ACC112 (cell line): ENCODE results near the gene SLC6A5.

ENCODE experiments used
- H2AFZ ChIP-seq: fragments of 200-600 bp; sonication (generic); one replicate; pipeline ENCODE4 v1.6.0; 2017; ENCODE audit warnings: antibody characterized with exemption, low read length; ENCODE audit not compliant: unreplicated experiment
- H3K27ac ChIP-seq: fragments of 200-600 bp; sonication (generic); 2 replicates; pipeline ENCODE4 v1.5.1; 2014; ENCODE audit warnings: low read depth, mild to moderate bottlenecking, antibody characterized with exemption, low read length, moderate library complexity
- H3K27me3 ChIP-seq: fragments of 200-600 bp; sonication (generic); 2 replicates; pipeline ENCODE4 v1.6.1; 2014; ENCODE audit warnings: mild to moderate bottlenecking, antibody characterized with exemption, low read length, moderate library complexity, mixed read lengths; ENCODE audit not compliant: insufficient read depth
- H3K36me3 ChIP-seq: fragments of 200-600 bp; sonication (generic); 2 replicates; pipeline ENCODE4 v1.6.1; 2016; ENCODE audit warnings: mild to moderate bottlenecking, antibody characterized with exemption, low read length, moderate library complexity, mixed read lengths; ENCODE audit not compliant: insufficient read depth
- H3K4me1 ChIP-seq: fragments of 200-600 bp; sonication (generic); one replicate; pipeline ENCODE4 v1.6.1; 2016; ENCODE audit warnings: low read length, mixed read lengths; ENCODE audit not compliant: insufficient read depth, unreplicated experiment, control insufficient read depth
- H3K4me3 ChIP-seq: fragments of 200-600 bp; sonication (generic); 2 replicates; pipeline ENCODE4 v1.5.1; 2014; ENCODE audit warnings: mild to moderate bottlenecking, low read depth, low read length
- H3K79me2 ChIP-seq: fragments of 200-600 bp; sonication (generic); one replicate; pipeline ENCODE4 v1.6.0; 2016; ENCODE audit warnings: low read length; ENCODE audit not compliant: control insufficient read depth, unreplicated experiment, insufficient read depth

The SLC6A5 gene

DNA sequence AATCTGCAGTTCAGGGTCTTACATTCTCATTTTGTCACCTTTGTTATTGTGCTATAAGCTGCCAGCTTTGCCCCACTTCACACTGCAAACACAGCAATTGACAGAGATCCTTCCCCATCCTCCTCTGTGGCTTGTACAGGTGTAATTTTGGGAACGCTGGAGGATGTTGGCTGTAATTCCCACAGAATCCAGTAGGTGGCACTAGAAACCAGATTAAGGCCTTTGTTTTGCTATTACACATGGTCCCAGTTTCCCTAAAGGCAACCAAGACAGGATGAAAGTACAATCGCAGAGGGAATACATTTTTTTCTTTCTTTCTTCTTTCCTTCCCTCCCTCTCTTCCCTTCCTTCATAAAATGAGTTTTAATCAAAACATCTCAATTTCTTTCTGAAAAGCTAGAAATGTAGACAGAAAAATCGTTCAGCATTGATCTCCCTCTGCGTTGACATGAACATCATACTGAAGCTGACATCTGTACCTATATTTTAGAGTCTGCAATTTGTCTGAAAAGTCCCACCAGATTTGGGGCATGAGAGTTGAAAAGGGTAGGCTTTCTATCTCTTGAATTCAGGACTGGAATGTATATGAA lies 48.7 kb downstream of the SLC6A5 start:
- no peak overlapping the region for H3K27ac ChIP-seq
- H3K36me3 ChIP-seq = no peaks in the 10 kb centered on the region

DNA sequence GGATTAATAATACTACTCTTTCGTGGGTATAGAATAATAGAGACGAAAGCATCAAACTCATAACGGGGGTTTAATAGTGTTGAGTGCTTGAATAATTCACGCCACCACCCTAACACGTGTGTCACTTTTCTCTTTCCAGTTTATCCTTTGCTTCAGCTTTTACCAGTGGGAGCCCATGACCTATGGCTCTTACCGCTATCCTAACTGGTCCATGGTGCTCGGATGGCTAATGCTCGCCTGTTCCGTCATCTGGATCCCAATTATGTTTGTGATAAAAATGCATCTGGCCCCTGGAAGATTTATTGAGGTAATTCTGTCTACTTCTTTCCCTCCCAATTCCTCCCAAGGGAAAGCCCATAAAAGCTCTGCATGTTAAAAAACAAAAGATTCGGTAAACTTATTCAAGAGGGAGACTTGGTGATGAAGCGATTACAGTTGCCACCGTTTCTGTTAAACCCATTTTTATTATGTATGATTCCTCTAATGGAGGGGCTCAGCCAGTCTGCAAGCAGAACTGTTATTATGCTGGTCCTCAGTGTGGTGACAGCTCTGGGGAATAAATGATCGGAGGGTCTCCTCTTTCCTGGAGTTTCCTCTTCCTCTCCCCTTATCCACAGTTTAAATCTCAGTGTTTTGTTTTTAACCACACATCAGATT lies 52.9 kb downstream of the SLC6A5 start:
- no peaks in the 10 kb centered on the region for H3K4me1 ChIP-seq
- no peak overlapping the region for H3K27ac ChIP-seq
- H2AFZ ChIP-seq = no peak overlapping the region
- H3K36me3 ChIP-seq = no peaks in the 10 kb centered on the region
- peaks cover 25% of the 10 kb centered on the region for H3K27me3 ChIP-seq
- no peaks in the 10 kb centered on the region for H3K79me2 ChIP-seq
- H3K4me3 ChIP-seq = no peak overlapping the region

More for the DNA sequence above, 48.7 kb downstream of the SLC6A5 start:
- Histone ChIP-seq H3K79me2 (no peaks in the 10 kb centered on the region), H2AFZ (no peak overlapping the region), H3K4me1 (no peaks in the 10 kb centered on the region), H3K27me3 (peaks cover 6% of the 10 kb centered on the region; the same call in 1 of the 2 replicates), H3K4me3 (no peak overlapping the region)

DNA sequence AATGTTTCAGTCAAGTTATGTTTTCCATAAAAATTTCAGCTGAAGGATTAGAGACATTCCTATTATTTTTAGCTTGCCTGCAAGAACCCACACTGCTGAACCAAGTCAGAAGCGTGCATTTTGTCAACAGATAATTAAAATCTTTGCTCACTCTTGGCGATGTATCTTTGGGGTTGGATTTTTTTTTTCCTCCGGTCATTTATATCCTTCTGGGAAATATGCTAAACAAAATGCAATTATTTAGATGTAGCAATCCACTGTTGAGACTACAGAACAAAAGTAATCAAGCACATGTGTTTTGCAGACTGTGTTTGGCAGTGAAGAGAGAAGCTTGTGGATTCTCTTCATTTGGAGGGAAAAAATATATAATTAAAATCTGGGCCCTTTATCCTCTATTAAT lies 54.6 kb downstream of the SLC6A5 start:
- H3K4me3 ChIP-seq = no peak overlapping the region
- no peaks in the 10 kb centered on the region for H3K79me2 ChIP-seq
- peaks cover 26% of the 10 kb centered on the region for H3K27me3 ChIP-seq
- no peak overlapping the region for H3K27ac ChIP-seq
- no peak overlapping the region for H2AFZ ChIP-seq
- no peaks in the 10 kb centered on the region for H3K4me1 ChIP-seq
- H3K36me3 ChIP-seq = no peaks in the 10 kb centered on the region

DNA sequence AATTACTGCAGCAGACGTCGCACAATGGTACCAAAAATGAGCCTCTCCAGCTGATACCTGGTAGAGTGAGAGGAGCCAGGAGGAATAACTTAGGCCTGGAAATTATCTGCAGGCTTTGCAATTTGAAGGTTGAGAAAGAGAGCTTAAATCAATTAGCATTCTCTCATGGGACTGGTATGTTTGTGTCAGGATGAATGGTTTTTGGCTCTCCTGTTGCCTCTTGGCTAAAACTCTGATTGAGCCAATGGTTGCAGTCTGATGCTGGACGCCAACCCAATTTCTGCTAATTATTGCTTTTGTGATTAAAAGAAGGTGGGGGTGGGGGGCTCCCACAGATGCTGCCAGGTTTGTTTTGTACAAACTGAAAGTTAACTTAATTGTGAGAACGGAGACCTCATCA lies 57.5 kb downstream of the SLC6A5 start:
- no peak overlapping the region for H3K4me3 ChIP-seq
- H3K79me2 ChIP-seq = no peaks in the 10 kb centered on the region
- peaks cover 26% of the 10 kb centered on the region for H3K27me3 ChIP-seq
- no peak overlapping the region for H3K27ac ChIP-seq
- H3K36me3 ChIP-seq = no peaks in the 10 kb centered on the region
- no peak overlapping the region for H2AFZ ChIP-seq
- no peaks in the 10 kb centered on the region for H3K4me1 ChIP-seq

DNA sequence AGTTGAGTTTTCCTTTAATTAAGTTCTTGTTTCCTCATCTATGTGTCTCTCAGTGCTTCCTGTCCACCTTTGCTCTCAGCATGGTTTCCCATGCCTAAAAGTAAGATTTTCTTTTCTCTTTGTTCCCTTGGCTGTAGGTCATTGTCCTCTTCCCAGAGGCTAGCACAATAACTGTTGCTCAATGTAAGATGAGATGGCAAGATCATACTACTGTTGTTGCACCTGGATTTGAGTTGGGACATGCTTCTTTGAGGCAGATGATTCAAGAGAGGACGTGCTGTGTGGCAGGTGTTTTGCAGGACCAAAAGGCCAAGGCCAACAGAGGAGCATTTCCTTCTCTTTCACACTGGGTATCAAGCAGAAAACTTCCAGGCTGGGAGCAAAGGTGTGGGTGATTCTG lies 58.7 kb downstream of the SLC6A5 start:
- no peaks in the 10 kb centered on the region for H3K36me3 ChIP-seq
- no peak overlapping the region for H2AFZ ChIP-seq
- no peaks in the 10 kb centered on the region for H3K4me1 ChIP-seq
- no peak overlapping the region for H3K27ac ChIP-seq
- H3K4me3 ChIP-seq = no peak overlapping the region
- no peaks in the 10 kb centered on the region for H3K79me2 ChIP-seq
- H3K27me3 ChIP-seq = peaks cover 26% of the 10 kb centered on the region

DNA sequence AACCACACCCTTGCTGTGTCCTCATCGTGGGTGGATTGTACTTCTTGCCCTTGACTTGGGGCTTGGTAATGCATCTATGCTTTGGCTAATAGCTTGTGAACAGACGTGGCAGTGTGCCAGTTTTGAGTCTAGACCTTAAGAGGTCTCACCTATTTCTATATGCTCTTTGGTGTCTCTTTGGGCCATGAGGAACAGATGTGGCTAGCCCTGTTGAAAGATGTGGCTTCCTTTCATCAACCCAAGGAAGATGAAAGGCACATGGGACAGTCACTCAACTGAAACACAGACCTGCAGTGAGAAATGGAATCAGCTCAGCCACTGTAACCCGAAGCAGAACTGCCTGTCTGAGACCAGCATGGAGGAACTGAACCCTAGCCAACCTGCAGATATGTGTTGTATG lies 62.0 kb downstream of the SLC6A5 start:
- no peaks in the 10 kb centered on the region for H3K79me2 ChIP-seq

DNA sequence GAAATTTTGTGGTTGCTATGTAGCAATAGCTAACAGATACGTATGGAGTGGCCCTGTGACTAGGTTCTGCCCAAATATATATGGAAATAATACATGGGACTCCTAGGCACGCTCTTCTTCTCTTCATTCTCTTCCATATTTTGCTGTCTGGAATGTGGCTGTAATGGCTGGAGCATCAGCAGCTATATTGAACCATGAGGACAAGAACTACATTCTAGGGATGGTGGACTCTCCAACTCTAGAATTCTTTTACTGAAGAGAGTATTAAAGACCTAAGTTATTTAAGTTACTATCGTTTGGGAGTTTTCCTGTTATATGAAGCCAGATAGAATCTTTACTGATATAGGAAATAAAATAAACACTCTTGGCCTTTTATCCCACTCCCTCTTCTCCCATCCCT lies 62.4 kb downstream of the SLC6A5 start:
- Histone ChIP-seq H3K4me1 (no peaks in the 10 kb centered on the region), H3K4me3 (no peak overlapping the region), H3K27me3 (peaks cover 12% of the 10 kb centered on the region), H3K36me3 (no peaks in the 10 kb centered on the region), H2AFZ (no peak overlapping the region), H3K79me2 (no peaks in the 10 kb centered on the region), H3K27ac (no peak overlapping the region)

More for the DNA sequence above, 62.0 kb downstream of the SLC6A5 start:
- no peak overlapping the region for H3K4me3 ChIP-seq
- H3K27ac ChIP-seq = no peak overlapping the region
- no peaks in the 10 kb centered on the region for H3K36me3 ChIP-seq
- H2AFZ ChIP-seq = no peak overlapping the region
- H3K4me1 ChIP-seq = no peaks in the 10 kb centered on the region
- peaks cover 13% of the 10 kb centered on the region for H3K27me3 ChIP-seq

DNA sequence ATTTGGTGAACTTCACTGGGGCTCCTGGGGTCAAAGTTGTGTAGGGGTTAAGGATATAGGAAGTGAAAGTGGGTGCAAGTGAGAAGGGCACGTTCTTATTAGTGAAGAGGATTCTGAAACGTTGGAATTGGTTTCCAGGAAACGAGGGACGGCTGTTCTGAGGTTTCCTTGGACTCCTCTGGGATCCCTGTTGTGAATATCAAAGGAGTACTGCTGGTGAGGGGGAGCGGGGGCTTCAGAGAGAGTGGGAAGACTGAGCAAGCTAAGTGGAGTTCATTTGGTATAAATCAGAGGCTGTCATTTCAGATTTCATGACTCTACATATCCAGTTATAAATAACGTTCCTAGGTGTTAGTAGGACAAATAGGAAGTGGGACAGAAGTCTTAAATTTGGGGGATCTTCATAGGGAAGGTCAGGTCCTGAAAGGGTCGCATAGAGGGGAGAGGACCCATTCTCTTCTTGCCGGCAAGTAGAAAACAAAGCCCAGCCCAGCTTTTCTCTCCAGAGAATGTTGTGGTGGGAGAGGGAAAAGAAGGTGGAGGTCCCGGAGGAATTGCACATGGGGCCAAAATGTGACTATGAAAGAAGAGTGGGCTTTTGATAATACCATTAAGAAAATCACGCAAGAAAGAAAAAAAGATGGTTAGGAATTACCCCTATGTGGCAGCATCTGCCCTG lies 68.9 kb downstream of the SLC6A5 start:
- H3K27me3 ChIP-seq = peaks cover 65% of the 10 kb centered on the region
- H3K36me3 ChIP-seq = no peaks in the 10 kb centered on the region
- no peak overlapping the region for H3K4me3 ChIP-seq
- no peaks in the 10 kb centered on the region for H3K4me1 ChIP-seq
- no peak overlapping the region for H3K27ac ChIP-seq
- H2AFZ ChIP-seq = no peak overlapping the region
- no peaks in the 10 kb centered on the region for H3K79me2 ChIP-seq

DNA sequence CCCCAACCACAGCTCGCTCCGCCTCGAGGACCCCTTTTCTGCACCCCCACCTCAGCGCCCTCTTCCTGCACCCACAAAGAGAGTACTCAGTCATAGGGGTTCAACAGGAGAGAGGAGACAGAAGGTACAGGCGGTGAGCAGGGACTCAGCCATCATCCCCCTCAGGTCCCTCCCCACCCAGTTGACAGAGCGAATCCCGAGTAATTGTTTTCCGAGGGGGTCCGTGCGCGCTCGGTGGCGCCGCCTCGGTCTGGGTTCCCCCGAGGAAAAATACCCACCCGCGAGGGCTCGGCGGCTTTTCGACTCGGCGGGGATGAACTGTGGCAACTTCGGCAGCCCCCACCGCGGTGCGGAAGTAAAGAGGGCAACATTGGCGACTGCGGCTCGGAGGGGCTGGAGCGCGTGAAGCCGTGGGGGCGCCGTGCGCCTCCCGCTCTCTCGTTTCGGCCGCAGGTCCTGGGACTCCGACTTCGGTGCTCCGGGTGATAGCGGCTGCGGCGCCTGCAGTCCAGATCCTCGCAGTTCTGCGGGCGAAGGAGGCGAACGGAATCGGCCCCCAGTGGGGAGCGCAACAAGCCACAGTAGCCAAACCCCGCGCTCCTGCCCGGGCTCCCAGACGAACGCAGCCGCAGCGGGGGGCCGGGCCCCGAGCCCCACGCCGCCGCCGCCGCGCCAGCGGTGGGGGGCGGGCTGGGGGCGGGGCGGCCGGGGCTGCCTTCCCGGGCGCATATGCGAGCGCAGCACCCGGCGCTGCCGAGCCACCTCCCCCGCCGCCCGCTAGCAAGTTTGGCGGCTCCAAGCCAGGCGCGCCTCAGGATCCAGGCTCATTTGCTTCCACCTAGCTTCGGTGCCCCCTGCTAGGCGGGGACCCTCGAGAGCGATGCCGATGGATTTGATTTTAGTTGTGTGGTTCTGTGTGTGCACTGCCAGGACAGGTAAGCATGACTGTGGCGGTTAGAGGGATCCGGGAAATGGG lies 69.7 kb downstream of the SLC6A5 start, which contains the start of gene NELL1:
Gene NELL1 (plus strand): TSS at position 743 of the 976 bp plus-strand sequence.
- H3K27ac ChIP-seq = no peak within 1 kb of the TSS
- no peak within 1 kb of the TSS for H2AFZ ChIP-seq
- no peaks in the 10 kb centered on the region for H3K79me2 ChIP-seq
- H3K36me3 ChIP-seq = no peaks in the 10 kb centered on the region
- H3K4me1 ChIP-seq = no peaks in the 10 kb centered on the region
- H3K27me3 ChIP-seq = peaks cover 70% of the 10 kb centered on the region
- H3K4me3 ChIP-seq = no peak within 1 kb of the TSS
